NCI-H1048 (cell line): ENCODE measurements around the gene DAAM1.

Experiments
- DNase-seq: peaks from one replicate; lab custom pipeline; 2025; lab: John Stamatoyannopoulos, UW

Gene DAAM1

GRCh38 chr14:59292921-59293534, 104.6 kb downstream of the DAAM1 start:
- DNase-seq: no peak

- no peak for DNase-seq
Observed at GRCh38 chr14:59293935-59294661, 105.6 kb downstream of the DAAM1 start.

- DNase-seq: no peak
Observed at GRCh38 chr14:59294662-59294992, 106.2 kb downstream of the DAAM1 start.

GRCh38 chr14:59295951-59296350, 107.5 kb downstream of the DAAM1 start:
- DNase-seq: no peak

- no peak for DNase-seq
Observed at GRCh38 chr14:59296508-59296907, 108.0 kb downstream of the DAAM1 start.

- no peak for DNase-seq
Observed at GRCh38 chr14:59297071-59297776, 108.8 kb downstream of the DAAM1 start.

- no peak for DNase-seq
Observed at GRCh38 chr14:59299731-59300130, 111.3 kb downstream of the DAAM1 start.

GRCh38 chr14:59301354-59301753, 112.9 kb downstream of the DAAM1 start:
- no peak for DNase-seq

- no peak for DNase-seq
Observed at GRCh38 chr14:59302313-59302712, 113.8 kb downstream of the DAAM1 start.

GRCh38 chr14:59303216-59303615, 114.7 kb downstream of the DAAM1 start:
- no peak for DNase-seq

- DNase-seq: no peak
Observed at GRCh38 chr14:59305231-59305630, 116.8 kb downstream of the DAAM1 start.

GRCh38 chr14:59305836-59306555, 117.5 kb downstream of the DAAM1 start:
- no peak for DNase-seq

- no peak for DNase-seq
Observed at GRCh38 chr14:59306775-59307174, 118.3 kb downstream of the DAAM1 start.

GRCh38 chr14:59308086-59308485, 119.6 kb downstream of the DAAM1 start:
- DNase-seq: no peak

- DNase-seq: no peak
Observed at GRCh38 chr14:59308673-59309072, 120.2 kb downstream of the DAAM1 start.

GRCh38 chr14:59309291-59309900, 120.9 kb downstream of the DAAM1 start:
- no peak for DNase-seq

GRCh38 chr14:59310633-59311032, 122.2 kb downstream of the DAAM1 start:
- DNase-seq: no peak

GRCh38 chr14:59311723-59312122, 123.3 kb downstream of the DAAM1 start:
- DNase-seq: no peak

- no peak for DNase-seq
Observed at GRCh38 chr14:59313144-59313651, 124.7 kb downstream of the DAAM1 start.

- no peak for DNase-seq
Observed at GRCh38 chr14:59313658-59314608, 125.5 kb downstream of the DAAM1 start.
